Aorta (tissue), 5 donors: ENCODE measurements around the gene HNRNPLL. TPM values are rescaled to one million over a fixed set of nuclear protein-coding genes. Genes with fewer than 3 reads are reported as not detected.
"Not testable (repeated sequence)": the region's sequence is repeated elsewhere in the genome, so short reads cannot be mapped to it uniquely, and the experiment has no call there.

Experiments
- ATAC-seq: fragments of 200-7000 bp; cut with Tn5 transposase; one replicate; pipeline ENCODE4 v1.9.1; 2022; ENCODE audit warnings: moderate library complexity; ENCODE audit not compliant: low FRiP score
- DNase-seq, 2 donors: peaks; one replicate each; pipeline ENCODE4 v3.0.0-alpha.2; 2020
- H3K27ac ChIP-seq, 2 donors: one replicate each; pipeline ENCODE4 v1.5.1; 2013; ENCODE audit warnings: low read length in 2 of 2, mild to moderate bottlenecking in 2 of 2, moderate library complexity in 2 of 2, control low read depth in 1 of 2, inconsistent platforms in 1 of 2, low read depth in 1 of 2
- H3K27me3 ChIP-seq, 2 donors: one replicate each; pipeline ENCODE4 v1.6.1; 2013; ENCODE audit warnings: control low read depth in 1 of 2, low read length in 1 of 2, mild to moderate bottlenecking in 1 of 2, moderate library complexity in 1 of 2; ENCODE audit not compliant: insufficient read depth in 2 of 2, control insufficient read depth in 1 of 2
- H3K36me3 ChIP-seq, 2 donors: one replicate each; pipeline ENCODE4 v1.6.1; 2013; ENCODE audit warnings: control low read depth in 1 of 2, low read length in 1 of 2, mild to moderate bottlenecking in 1 of 2; ENCODE audit not compliant: insufficient read depth in 2 of 2, control insufficient read depth in 1 of 2
- H3K4me1 ChIP-seq, 2 donors: one replicate each; pipeline ENCODE4 v1.6.1; 2013; ENCODE audit warnings: low read length in 2 of 2, control low read depth in 1 of 2, mild to moderate bottlenecking in 1 of 2, moderate library complexity in 1 of 2; ENCODE audit not compliant: insufficient read depth in 2 of 2, control insufficient read depth in 1 of 2
- H3K4me3 ChIP-seq, 2 donors: one replicate each; pipeline ENCODE4 v1.5.1; 2013; ENCODE audit warnings: low read length in 2 of 2, control low read depth in 1 of 2, mild to moderate bottlenecking in 1 of 2
- H3K9me3 ChIP-seq: one replicate; pipeline ENCODE4 v1.6.1; 2013; ENCODE audit warnings: mild to moderate bottlenecking, low read length; ENCODE audit not compliant: control insufficient read depth
- WGBS, 2 donors: extraction: QIAGEN DNeasy Blood & Tissue Kit; methylation state at CpG; one replicate each; pipeline ENCODE4 v1.1.7; 2013; 5-methylcytosine and 5-hydroxymethylcytosine counted together
- intact Hi-C, 2 donors: fragments of 100-400 bp; cut with DNase I; formaldehyde crosslinking; loops; one replicate each; pipeline versions ENCODE4 v1.14.2 to v1.15.0; 2022
- polyA plus RNA-seq, 2 donors: library from polyadenylated mRNA; stranded (reverse); fragments of 200-250 nt; gene quantifications; one replicate each; pipeline ENCODE4 v1.2.3, GENCODE V29; 2013
- total RNA-seq, 2 donors: library from RNA; stranded (reverse); fragmentation: NEBNext Ultra II Directional; extraction: Animal tissue kit (Norgen Biotek cat#: 25700); gene quantifications; one replicate each; pipeline ENCODE4 v1.2.1, GENCODE V29; 2021
- donor health status: healthy with polysubstance abuse.
- donor health status: Bipolar disorder and iron deficiency.
- donor health status: DM: no; HTN: no; CAD: no.
- donor health status: DM: no; HTN: no; CAD: no.
- donor health status: DM: yes; HTN: yes; CAD: no.

Gene HNRNPLL
- total and polyA plus RNA-seq, 4 donors = 15.9 to 65.2 (median 40.2) TPM

DNA sequence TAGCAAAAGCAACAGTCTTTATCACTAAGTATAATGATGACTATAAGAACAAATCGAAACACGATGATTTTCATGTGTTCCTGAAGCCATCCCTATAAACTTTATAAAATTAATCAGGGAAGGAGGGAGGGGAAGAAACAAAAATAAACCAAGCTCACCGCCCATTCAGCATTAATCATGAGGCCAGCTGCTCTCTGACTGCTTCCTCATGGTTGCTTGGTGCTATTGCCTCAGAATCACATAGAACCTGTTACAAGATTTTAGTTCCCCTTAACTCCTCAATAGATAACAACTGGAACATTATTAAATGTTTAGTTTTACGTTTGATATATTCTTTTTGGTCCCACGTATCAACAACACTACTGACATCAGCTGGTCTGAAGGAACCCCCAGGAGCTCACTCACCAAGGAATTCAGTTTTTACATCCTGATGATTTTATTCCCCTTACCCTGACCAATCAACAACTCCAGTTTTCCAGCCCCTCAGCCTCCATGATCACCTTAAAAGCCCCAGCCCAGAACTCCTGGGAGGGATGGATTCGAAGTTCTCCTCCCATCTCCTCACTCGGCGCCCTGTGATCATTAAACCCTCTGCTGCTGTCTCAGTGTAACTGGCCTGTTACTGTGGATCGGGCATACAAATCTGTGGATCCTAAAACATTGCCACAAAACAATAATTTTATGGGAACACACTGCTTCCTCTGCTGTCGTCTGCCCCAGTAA is 10.6 kb upstream of the HNRNPLL start:
- DNase-seq = no peak
- H3K36me3 ChIP-seq = no peaks in the 10 kb centered on the region
- no peak overlapping the region for H3K27ac ChIP-seq
- no peaks in the 10 kb centered on the region for H3K27me3 ChIP-seq
- ATAC-seq = no peak
- H3K4me1 ChIP-seq = peaks cover 0 to 2% of the 10 kb centered on the region in 2 donors
- no peaks in the 10 kb centered on the region for H3K9me3 ChIP-seq
- WGBS, 2 donors = 77 to 80% methylated on average over 10 of the region's 10 CpGs
- intact Hi-C loops = no loop called here
- no peak overlapping the region for H3K4me3 ChIP-seq

DNA sequence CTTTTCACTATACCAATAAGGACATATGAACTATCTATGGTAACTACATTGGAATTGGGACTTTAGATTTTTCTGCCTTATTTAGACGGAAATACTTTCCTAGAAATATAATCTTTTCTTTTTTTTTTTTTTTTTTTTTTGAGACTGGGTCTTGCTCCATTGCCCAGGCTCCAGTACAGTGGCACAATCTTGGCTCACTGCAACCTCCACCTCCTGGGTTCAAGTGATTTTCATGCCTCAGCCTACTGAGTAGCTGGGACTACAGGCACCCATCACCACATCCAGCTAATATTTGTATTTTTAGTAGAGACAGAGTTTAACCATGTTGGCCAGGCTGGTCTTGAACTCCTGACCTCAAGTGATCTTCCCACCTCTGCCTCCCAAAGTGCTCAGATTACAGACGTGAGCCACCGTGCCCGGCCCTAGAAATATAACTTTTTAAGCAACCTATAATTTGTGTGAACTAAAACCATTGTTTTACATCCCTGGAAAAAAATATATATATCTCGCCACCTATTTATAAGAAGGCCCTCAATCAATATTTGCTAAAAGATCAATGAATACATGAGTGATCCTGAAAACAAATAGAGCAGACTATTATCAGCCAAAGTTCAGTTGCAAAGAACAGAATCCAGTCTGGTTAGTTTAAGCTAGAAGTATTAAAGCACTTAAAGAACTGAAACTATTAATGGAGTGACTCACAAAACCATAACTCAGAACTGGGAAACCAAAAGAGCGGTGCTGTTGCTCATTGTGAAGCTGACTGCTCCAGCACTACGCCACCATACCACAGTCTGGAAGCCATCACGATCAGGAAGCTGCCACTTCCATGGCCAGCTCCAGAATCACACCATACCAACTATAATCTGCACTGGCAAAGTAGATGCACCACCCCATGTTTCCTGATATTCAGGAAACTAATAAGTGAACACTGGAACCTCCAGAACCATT is 8.4 kb upstream of the HNRNPLL start:
- WGBS, 2 donors = 89% methylated on average over 8 of the region's 8 CpGs
- no peaks in the 10 kb centered on the region for H3K9me3 ChIP-seq
- DNase-seq (no peak), ATAC-seq (no peak)
- no peaks in the 10 kb centered on the region for H3K27me3 ChIP-seq
- H3K4me1 ChIP-seq = no peaks in the 10 kb centered on the region
- intact Hi-C loops = no loop called here
- H3K27ac ChIP-seq = no peak overlapping the region
- no peak overlapping the region for H3K4me3 ChIP-seq
- H3K36me3 ChIP-seq = no peaks in the 10 kb centered on the region

DNA sequence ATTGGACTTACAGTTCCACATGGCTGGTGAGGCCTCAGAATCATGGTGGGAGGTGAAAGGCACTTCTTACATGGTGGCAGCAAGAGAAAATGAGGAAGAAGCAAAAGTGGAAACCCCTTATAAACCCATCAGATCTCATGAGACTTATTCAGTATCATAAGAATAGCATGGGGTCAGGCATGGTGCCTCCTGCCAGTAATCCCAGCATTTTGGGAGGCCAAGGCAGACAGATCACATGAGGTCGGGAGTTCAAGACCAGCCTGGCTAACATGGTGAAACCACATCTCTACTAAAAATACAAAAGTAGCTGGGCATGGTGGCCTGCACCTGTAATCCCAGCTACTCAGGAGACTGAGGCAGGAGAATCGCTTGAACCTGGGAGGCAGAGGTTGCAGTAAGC is 6.5 kb upstream of the HNRNPLL start:
- 96% methylated on average over 2 of the region's 2 CpGs for WGBS, 2 donors
- intact Hi-C loops, H3K4me3 ChIP-seq, H3K9me3 ChIP-seq, H3K27ac ChIP-seq, ATAC-seq, H3K36me3 ChIP-seq, H3K4me1 ChIP-seq, DNase-seq, H3K27me3 ChIP-seq: not testable (repeated sequence)

DNA sequence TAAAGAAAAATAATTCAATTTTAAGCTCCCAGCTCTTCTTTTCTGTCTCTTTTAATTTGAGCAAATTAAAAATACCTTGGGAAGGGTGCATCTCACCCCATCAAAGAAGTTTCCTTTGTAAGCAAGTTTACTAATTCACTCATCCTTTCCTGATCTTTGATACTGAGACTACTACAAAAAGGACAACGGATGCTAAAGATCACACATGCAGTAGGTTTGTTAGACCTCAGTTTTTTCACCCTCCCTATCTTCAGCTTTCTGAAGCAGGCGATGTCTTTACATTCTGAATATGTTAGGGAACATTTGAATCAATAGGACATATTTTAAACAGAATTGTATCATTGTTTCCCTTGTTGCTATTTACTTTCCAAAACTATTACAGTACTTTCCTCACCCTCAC is 6.0 kb upstream of the HNRNPLL start:
- WGBS, 2 donors = 93 to 95% methylated on average over 2 of the region's 2 CpGs
- Histone ChIP-seq H3K9me3 (no peaks in the 10 kb centered on the region), H3K4me3 (no peak overlapping the region), H3K36me3 (no peaks in the 10 kb centered on the region), H3K4me1 (no peaks in the 10 kb centered on the region), H3K27ac (no peak overlapping the region), H3K27me3 (no peaks in the 10 kb centered on the region)
- DNase-seq (no peak), ATAC-seq (no peak)
- intact Hi-C loops = no loop called here

DNA sequence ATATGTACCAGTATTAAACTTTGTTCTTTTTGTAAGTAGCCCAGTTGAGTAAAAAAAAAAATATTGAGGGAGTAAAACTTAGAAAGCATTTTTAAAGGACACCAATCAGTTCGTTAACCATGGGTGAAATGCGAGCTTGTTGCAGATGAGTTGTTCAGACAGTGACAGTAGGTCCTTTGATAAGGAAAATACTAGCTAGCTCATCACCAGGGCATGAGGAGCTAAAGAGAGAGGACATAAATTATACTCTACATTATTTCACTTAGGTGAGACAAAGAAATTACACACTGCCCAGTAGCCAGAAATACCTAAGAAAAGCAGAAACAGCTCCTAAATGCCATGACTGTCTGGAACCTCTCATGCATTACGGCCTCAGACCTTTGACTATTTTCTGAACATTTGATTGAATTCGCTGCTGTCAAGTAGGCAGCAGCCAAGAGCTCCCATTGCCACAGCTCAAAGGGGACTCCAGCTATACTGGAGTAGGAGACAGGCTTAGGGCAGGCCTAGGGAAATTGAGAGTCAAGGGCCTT is 2.6 kb upstream of the HNRNPLL start:
- no peaks in the 10 kb centered on the region for H3K27me3 ChIP-seq
- no peaks in the 10 kb centered on the region for H3K4me1 ChIP-seq
- intact Hi-C loops = no loop called here
- 88 to 95% methylated on average over 4 of the region's 4 CpGs for WGBS, 2 donors
- no peaks in the 10 kb centered on the region for H3K36me3 ChIP-seq
- ATAC-seq = no peak
- no peaks in the 10 kb centered on the region for H3K9me3 ChIP-seq
- H3K27ac ChIP-seq = no peak overlapping the region
- DNase-seq = no peak
- no peak overlapping the region for H3K4me3 ChIP-seq

DNA sequence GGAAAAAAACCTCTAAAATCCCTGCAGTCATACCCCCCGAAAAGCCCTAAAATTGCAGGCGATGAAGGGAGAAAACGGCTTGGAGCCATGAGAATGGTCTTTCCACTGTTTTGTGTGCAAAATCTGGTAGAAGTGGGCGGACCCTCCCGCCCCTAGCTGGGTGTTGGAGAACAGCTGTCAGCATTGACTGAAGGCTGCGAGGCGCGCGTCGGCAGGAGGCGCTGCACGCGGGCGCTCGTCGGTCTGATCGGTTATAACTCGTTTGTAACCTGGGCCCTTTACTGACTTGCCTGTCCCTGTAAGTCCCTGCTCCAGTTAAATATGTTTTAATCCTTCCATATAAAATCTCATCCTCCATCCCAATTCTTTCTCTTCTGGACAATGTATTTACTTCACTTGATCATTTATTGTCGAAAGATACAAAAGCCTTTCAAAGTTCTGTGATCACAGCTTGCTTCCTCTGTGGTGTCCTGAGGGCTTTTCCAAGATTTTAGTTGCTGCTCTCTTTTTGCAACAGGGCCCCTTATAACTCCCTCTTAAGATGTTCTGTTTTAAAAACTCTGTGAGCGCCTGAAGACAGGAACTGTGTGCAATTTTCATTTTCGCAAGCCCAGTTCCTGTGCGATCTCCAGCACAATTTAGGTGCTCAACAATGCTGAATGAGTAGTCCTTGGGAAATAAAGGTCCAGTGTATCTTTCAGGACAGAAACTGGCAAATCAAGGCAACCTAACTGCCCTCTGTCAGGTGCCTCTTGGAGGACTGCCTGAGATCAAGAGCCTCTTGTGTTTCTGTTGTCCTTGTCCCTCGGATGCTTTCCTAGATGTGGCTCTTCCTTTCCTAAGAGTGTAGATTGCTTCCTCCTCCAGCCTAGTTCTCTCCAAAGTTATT is 918 bp upstream of the HNRNPLL start:
- intact Hi-C loops = loop anchor here (5.0 kb wide), 2 partner anchors 64 to 119 kb away; partner anchors contain the start of gene GALM (in 1 of the 2)
- H3K36me3 ChIP-seq = no peaks in the 10 kb centered on the region
- H3K27me3 ChIP-seq = no peaks in the 10 kb centered on the region
- peak; percentile 89 for ATAC-seq
- H3K27ac ChIP-seq = peak overlapping the region in 1 of 2 donors; percentile 54
- WGBS, 2 donors = 19 to 20% methylated on average over 23 of the region's 23 CpGs
- DNase-seq = peak; percentile 90 to 92
- no peaks in the 10 kb centered on the region for H3K9me3 ChIP-seq
- H3K4me1 ChIP-seq = no peaks in the 10 kb centered on the region
- peak overlapping the region; percentile 64 to 69 for H3K4me3 ChIP-seq

DNA sequence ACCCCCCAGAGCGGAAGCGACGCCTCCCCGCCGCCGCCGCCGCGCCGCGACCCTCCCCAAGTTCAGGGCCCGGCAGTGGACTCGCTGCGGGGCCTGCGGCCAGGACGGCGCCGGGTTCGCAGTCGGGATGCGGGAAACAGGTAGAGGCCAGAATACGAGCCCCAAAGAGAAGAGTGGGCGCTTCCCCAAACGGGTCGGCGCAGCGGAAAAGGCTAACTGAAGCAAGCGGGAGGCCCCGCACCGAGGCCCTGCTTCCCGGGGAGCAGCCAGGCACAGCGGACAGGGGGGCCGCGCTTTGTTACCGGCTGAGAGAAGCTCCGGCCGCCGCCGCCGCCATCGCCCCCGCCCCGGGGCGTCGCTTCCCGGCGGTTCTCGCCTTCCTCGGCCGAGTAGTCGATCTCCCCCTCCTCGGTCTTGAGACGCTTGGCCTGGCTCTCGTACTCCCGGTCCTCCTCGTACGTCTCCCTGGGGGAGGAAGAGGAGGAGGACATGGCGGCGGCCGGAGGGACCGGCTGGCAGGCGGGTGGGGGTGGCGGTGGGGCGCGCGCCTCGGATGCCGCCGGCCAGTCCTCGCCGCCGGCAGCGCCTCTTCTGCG is 494 bp downstream of the HNRNPLL start:
- intact Hi-C loops = loop anchor here (5.0 kb wide), 2 partner anchors 65 to 120 kb away; partner anchors contain the start of gene GALM (in 1 of the 2)
- Histone ChIP-seq H3K4me3 (peak overlapping the region; percentile 46 to 99), H3K36me3 (no peaks in the 10 kb centered on the region), H3K27ac (peak overlapping the region; percentile 81 to 94), H3K27me3 (no peaks in the 10 kb centered on the region), H3K9me3 (no peaks in the 10 kb centered on the region), H3K4me1 (peaks cover 0 to 2% of the 10 kb centered on the region in 2 donors)
- DNase-seq (peak; percentile 67 to 83), ATAC-seq (peak; percentile 39)
- 0% methylated on average over 36 to 74 of the region's 74 CpGs for WGBS, 2 donors
